GM06990 (cell line): ENCODE data around the gene NPR3.

Experiments
- DNase-seq: peaks from one replicate; pipeline ENCODE4 v3.0.0-alpha.2; 2011; ENCODE audit not compliant: insufficient read length; ENCODE audit errors: extremely low read depth
- H3K27me3 ChIP-seq: replicated peaks from 2 replicates; pipeline ENCODE4 v1.6.0; 2011; ENCODE audit warnings: low read length; ENCODE audit not compliant: control insufficient read depth, insufficient read depth
- H3K36me3 ChIP-seq: 2 replicates; pipeline ENCODE4 v1.5.1; 2011; ENCODE audit warnings: low read length; ENCODE audit not compliant: control insufficient read depth, insufficient read depth
- H3K4me3 ChIP-seq: replicated peaks from 2 replicates; pipeline ENCODE4 v1.5.1; 2011; ENCODE audit warnings: low read depth, mild to moderate bottlenecking, control low read depth, low read length
- CTCF ChIP-seq: IDR thresholded peaks from 2 replicates; pipeline ENCODE4 v1.5.1; 2011; ENCODE audit warnings: low read length, control low read depth, mild to moderate bottlenecking, inconsistent platforms; ENCODE audit not compliant: insufficient read depth, poor library complexity, severe bottlenecking

NPR3 gene

GRCh38 chr5:32708949-32709348 lies 2.2 kb upstream of the NPR3 start:
- peaks cover 5% of the 10 kb centered on the region for H3K27me3 ChIP-seq
- H3K36me3 ChIP-seq = no peaks in the 10 kb centered on the region
- H3K4me3 ChIP-seq = no peak overlapping the region
- no peak for DNase-seq
- no peak for TF ChIP-seq CTCF

DNA sequence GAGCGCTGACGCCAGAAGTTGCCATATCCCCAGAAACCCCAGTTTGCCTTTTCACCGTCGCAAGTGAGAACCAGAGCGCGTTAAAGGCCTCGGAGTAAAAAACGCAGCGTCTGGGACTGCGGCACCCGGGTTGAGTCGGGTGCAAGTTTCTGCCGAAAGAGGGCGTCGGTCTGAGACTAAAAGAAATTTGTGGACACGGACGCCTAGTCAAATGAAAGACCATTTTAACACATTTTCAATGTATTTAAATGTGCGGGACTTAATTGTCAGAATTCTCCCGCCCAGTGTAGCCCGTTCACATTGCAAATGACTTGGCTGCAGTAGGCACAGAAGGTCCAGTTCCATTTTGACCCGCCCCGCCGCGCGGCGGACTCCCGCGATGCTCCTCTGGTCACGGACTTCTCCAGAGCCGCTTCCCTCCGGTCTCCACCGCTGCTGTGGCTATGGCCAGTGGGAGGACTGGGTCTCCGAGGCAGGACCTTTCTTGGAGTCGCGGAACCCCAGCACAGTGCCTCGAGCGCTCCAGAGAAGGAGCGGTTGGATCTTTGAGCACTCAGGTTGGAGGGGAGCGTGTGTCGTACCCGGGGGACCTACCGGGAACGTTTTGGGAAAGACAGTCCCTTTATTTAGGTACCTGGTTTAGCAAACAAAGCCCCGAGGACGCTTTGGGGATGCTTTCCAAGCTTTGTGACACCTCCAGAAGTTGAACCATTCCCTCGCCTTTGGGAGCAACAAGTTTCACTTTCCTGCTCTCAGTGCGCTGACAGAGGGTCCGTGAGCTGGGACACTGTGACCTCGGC lies 1.2 kb upstream of the NPR3 start:
- DNase-seq = peak; percentile 48
- Histone ChIP-seq H3K4me3 (peak overlapping the region; percentile 55), H3K27me3 (peaks cover 5% of the 10 kb centered on the region), H3K36me3 (no peaks in the 10 kb centered on the region)
- peak; percentile 78 for TF ChIP-seq CTCF

DNA sequence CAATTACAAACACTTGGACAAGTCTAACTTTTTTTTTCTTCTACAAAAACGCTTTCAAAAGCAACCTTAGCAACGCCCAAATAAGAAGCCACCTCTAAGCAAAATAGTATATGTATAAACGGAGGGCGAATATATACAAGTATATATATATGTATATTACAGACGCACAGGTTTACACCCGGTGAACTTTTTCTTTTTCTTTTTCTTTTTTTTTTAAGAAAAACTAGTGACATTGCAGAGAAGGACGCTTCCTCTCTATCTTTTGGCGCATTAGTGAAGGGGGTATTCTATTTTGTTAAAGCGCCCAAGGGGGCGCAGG lies 200 bp downstream of the NPR3 start:
- DNase-seq = no peak
- Histone ChIP-seq H3K36me3 (no peaks in the 10 kb centered on the region), H3K4me3 (no peak overlapping the region), H3K27me3 (peaks cover 5% of the 10 kb centered on the region)
- TF ChIP-seq CTCF = no peak

GRCh38 chr5:32711681-32712480 lies 760 bp downstream of the NPR3 start:
- no peak for TF ChIP-seq CTCF
- H3K27me3 ChIP-seq = peaks cover 5% of the 10 kb centered on the region
- no peaks in the 10 kb centered on the region for H3K36me3 ChIP-seq
- DNase-seq = peak; percentile 28
- no peak overlapping the region for H3K4me3 ChIP-seq

- peak; percentile 27 for DNase-seq
- TF ChIP-seq CTCF = no peak
- H3K4me3 ChIP-seq = no peak overlapping the region
- H3K27me3 ChIP-seq = peaks cover 5% of the 10 kb centered on the region
- H3K36me3 ChIP-seq = no peaks in the 10 kb centered on the region
These were observed 1.6 kb downstream of the NPR3 start for GRCh38 chr5:32712481-32713360.
